Ramos (cell line): ENCODE measurements around the gene SPSB3.

Source experiments
- in situ Hi-C: fragments of 300-500 bp; cut with MboI; formaldehyde crosslinking; loops from one replicate; pipeline ENCODE4 v1.14.3; 2022; ENCODE audit warnings: low sequenced_read_pairs; ENCODE audit not compliant: unreplicated experiment

Gene SPSB3

DNA sequence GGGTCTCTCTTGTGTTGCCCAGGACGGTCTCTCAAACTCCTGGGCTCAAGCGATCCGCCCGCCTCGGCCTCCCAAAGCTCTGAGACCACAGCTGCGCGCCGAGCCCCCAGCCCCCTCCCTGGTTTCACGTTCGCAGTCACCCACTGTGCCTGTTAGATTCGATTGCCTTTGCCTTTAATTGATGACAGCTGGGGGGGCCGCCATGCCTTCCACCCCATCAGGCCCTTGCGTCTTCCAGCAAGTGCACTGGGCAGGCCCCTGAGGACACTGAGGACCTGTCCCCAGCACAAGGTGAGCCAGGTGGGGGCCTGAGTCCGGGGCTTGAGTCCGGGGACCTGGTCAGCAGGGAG is 7.9 kb upstream of the SPSB3 start:
- in situ Hi-C loops, result no loop called here

DNA sequence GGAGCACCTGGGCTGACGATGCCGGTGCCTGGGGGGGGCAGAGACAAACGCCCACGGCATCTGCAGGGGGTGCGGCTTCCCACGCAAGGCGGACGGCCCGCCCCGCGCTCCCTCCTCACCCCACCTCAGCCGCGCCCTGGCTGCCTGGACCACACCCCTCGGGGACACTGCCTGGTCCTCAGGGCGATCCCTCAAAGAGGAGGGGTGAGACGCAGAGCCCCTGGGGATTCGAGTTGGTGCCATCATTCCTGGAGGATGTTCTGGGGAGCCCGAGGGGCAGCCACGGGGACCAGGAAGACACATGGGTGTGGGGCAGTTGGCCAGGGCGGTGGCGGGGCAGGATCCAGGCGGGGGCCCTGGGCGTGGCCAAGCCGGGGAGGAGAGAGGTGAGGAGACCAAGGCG is 7.3 kb upstream of the SPSB3 start:
- in situ Hi-C loops, result no loop called here

DNA sequence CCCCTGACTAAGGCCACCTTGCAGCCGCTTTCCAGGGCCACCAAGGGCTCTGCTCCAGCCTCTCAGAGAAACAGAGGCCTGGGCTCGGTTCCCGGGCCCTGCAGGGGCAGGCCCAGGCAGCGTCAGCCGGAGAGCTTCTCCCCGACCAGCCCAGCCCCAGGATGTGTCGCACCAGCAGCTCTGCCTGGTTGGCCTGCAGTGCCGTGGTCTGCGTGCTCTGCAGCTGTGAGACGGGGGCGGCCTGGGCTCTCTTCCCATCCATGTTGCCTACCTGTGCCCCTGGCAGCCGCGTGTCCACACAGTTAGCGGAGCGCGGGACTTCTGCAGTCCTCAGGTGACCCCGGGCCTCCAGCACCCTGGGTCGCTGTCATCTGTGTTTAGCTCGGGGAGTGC is 6.3 kb upstream of the SPSB3 start:
- in situ Hi-C loops, result no loop called here

DNA sequence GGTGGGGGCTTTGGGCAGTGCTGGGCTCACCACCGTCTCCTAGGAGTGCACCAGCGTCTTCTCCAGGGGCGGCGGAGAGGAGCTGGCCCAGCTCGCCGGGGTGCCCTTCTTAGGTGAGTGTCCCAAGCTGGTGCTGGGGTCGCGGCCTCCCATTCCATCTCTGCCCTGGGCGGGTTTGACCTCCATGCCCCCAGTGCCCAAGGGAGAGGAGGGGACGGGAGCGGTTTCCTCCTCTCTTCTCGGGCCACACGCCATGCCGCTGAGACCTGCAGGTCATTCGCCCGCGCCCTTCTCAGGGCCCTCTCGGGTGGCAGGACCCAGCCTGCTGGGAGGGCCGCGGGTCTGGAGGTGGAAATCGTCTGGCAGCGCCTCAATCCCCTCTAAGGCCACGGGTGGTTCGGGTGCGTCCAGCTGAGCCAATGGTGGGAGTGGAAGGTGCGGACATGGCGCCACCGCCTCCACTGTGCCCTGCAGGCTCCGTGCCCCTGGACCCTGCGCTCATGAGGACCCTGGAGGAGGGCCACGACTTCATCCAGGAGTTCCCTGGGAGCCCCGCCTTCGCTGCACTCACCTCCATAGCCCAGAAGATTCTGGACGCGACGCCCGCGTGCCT is 5.8 kb upstream of the SPSB3 start:
- in situ Hi-C loops, result no loop called here

DNA sequence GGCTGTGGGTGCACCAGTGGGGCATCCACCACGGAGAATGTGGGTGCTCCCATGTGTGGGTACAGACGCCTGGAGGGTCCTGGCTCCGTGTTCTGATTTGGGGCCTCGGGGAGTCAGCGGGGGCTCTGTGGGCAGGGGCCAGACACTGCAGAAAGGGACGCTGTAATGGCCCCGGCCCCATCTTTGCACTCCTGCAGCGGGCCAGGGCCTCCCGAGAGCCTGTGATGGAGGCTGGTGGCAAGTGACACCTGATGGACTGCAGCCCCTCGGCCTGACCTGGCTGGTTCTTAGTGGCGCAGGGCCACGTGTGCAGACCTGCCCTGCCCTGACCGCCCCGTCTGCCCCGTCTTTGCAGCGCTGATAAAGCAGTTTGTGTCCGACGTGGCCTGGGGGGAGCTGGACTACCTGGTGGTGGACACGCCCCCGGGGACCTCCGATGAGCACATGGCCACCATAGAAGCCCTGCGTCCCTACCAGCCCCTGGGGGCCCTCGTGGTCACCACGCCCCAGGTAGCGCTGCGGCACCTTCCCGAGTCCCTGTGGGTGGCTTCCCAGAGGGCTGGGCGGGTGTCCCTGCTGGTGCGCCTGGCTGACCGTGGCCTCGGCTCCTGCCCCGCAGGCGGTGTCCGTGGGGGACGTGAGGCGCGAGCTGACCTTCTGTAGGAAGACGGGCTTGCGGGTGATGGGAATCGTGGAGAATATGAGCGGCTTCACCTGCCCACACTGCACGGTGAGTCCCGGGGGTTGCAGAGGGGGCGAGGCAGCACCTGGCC is 5.1 kb upstream of the SPSB3 start:
- in situ Hi-C loops, result no loop called here

DNA sequence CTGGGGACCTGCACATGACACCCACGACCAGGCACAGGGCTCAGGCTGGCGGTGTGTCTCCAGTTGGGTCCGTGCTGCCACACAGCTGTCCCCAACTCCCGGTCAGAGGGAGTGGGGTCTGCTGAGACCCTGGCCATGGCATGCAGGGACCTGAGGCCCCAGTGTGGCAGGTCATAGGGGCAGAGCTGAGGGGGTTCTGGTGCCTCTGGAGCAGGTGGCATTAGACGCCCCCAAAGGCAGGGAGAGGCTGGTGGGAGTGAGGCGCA is 4.6 kb upstream of the SPSB3 start:
- in situ Hi-C loops, result no loop called here

DNA sequence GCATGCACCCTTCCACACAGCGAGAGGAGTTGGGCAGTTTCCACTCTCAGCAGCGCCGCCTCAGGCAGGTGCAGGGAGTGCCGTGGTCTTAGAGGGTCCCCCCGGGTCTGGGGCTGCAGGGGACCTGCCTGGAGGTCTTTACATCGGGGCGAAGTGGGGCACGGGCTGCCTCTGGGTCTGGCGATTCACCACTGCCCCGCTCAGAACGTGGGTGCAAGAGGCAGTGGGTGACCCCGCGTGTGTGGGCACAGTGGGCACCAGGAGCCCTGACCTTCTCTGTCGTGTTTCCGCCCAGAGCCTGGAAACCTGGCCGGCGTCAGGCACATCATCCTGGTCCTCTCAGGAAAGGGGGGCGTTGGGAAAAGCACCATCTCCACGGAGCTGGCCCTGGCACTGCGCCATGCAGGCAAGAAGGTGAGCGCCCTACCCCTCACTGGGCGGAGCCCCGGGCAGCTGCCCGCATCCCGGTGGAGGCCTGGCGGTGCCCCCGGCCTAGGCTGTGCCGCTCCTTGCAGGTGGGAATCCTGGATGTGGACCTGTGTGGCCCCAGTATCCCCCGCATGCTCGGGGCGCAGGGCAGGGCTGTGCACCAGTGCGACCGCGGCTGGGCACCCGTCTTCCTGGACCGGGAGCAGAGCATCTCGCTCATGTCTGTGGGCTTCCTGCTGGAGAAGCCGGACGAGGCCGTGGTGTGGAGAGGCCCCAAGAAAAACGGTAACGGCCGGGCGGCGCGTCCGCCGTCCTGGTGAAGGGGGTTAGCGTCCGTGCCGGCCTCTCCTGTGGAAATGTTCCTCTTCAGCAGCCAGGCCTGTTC is 4.1 kb upstream of the SPSB3 start:
- in situ Hi-C loops, result no loop called here

DNA sequence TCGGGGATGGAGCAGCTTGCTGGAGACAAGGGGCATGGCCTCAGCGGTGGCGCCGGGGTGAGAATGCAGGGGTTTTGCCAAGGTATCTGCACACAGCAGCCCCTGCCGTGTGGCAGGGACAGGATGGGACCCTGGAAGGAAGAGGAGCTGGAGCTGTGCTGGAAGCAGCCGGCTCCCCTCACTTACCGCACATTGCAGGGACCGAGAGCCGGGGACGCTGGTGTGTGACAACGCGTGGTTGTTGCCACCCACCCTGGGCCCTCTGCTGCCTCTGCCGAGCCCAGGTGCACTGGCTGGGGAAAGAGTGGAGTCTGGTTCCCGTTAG is 3.4 kb upstream of the SPSB3 start:
- in situ Hi-C loops, result no loop called here

DNA sequence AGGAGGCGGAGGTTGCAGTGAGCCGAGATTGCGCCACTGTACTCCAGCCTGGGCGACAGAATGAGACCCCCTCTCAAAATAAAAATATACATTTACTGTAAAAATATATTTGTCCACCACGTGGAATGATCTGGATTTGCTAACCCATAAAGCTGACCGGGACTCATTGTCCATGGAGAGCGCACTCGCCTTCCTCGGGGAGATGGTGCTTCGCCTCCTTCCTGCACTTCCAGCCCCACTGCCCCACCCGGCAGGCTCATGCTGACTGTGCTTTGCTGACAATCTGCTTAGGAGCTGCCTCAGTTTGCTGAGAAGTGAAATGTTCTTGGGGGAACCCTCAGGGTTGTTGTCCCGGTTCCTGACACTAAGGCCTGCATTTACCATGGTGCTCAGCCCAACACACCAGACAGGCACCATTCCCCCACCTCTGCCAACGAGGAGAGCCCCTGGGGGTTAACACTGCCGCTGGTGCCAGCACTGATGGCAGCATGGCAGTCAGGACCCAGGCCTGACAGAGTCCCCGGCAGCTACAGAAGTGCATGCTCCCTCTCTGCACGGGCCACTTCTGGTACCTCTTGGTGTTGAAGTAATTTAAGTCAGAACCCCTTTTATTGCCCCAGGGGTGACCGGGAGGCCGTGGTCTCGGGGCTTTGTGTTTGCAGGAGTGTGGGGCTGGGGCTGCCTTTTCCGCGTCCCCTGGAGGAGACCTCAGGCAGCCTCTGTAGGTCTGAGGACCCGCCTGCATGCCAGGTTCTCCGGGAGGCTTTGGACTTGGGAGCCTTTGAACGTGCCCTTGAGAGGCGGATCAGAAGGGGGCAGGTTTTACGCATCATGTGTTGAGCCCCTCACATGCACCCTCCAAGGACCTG is 2.8 kb upstream of the SPSB3 start:
- in situ Hi-C loops, result no loop called here

DNA sequence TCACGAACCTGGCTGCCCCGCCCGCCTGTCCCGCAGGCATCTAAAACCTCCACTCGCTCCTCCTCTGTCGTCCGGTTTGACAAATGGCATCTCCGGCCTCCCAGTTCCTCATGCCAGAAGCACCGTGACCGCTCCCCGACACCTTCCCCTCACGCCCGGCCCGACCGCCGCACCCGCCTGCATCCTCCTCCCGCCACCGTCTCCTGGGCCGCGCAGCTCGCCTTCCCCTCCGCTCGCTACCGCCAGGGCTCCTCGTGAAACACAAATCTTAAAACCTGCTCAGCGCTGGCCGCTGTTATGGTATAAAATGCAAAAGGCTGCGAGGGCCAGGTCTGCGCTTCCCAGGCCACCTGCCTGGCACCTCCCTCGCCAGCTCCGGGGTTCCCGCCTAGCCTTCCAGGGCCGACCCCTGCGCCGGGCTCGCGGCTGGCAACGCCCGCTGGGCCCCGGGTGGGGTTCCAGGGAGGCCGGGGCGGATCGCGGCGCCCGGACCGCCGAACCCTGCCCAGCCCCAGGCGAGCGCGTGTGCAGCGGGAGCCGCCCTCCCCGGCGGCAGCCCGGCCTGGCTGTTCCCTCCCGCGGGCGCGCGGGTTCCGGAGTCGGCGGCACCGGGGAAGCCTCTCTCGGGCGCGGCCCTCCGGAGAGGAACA is 488 bp downstream of the SPSB3 start:
- in situ Hi-C loops, result no loop called here

DNA sequence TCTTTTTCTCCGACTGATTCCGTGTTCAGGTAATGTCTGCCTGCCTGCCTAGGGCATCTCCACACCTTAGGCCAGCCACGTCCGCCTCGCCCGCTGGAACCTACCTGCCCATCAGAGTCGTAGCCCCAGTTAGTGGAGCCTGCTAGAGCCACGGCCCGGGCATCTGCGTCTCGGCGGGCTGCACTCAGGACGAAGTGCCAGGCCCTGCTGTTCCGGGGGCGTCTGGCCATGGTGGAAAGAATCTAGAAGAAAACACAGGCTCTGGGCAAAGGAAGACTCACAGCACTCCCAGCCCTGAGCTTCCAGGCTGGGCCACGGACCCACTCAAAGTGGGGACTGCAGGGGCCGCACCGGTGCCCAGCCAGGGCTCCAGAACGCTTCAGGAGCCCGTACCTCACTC is 1.1 kb downstream of the SPSB3 start:
- in situ Hi-C loops, result no loop called here

DNA sequence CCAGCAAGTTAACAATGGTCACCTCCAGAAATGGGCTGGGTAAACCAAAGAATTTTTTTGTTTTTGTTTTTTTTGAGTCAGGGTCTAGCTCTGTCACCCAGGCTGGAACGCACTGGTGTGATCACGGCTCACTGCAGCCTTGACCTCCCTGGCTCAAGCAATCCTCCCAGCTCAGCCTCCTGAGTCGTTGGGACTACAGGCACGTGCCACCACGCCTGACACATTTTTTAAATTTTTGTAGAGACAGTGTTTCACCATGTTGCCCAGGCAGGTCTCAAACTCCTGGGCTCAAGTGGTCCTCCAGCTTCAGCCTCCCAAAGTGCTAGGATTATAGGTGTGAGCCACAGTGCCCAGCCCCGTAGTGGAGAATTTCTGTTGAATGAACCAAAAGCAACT is 1.7 kb downstream of the SPSB3 start:
- in situ Hi-C loops, result no loop called here

DNA sequence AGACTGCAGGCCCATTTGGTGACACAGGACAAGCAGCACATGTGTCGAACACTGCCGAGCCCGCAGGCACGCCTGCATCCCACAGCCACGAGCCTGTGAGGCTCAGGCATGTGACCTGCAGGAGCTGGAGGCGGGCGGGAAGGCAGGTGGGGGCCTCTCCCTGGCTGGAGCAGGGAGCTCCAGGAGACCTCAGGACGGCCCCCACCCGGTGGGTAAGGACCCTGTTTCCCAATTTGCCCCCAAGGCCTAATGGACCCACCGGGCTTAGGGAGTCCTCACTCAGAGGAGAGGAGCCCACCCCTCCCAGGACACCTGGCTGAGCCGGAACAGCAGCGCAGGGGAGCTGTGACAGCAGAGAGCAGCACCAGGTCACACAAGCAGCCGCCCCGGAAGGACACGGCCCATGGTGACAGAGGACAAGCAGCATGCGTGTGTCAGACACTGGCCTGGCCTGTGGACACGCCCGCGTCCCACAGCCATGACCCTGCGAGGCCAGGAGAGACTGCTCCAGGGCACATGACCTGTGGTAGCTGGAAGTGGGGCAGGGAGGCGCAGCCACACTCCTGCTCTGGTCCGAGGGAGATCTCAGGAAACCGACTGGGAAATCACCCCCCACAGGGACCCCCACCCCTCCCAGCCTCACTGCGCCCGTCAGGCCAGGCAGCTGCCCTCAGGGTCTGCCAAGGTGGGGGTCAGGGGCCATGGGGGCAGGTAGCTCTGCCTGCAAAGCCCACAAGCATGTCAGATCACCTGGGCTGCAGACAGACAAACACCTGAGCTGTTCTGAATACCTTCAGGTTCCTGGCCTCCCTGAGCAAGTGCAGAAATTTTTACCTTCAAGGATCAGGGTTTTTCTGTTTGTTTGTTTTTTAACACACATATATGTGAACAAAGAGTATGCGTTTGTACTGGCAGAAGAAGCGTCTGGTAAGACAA is 2.4 kb downstream of the SPSB3 start:
- in situ Hi-C loops, result no loop called here

DNA sequence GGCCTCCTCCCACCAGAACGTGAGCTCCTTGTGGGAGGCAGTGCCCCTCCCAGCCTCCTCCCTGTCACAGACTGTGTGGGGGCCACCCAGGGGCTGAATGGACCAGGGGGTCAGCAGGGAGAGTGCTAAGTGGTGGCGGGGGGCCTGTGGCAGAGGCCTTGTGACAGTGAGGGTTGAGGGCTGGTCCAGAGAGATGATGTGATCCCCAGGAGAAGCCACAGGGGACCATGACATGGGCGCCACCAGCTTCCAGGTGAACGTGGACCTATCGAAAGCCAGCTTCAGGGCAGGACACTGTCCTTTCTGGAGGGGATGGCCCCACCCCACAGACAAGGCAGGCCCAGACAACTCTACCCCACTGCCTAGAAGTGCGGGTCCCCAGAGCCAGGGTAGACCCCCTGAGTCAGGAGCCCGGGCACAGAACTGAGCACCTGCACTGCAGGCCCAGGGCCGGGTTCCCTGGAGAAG is 3.1 kb downstream of the SPSB3 start:
- in situ Hi-C loops, result no loop called here

DNA sequence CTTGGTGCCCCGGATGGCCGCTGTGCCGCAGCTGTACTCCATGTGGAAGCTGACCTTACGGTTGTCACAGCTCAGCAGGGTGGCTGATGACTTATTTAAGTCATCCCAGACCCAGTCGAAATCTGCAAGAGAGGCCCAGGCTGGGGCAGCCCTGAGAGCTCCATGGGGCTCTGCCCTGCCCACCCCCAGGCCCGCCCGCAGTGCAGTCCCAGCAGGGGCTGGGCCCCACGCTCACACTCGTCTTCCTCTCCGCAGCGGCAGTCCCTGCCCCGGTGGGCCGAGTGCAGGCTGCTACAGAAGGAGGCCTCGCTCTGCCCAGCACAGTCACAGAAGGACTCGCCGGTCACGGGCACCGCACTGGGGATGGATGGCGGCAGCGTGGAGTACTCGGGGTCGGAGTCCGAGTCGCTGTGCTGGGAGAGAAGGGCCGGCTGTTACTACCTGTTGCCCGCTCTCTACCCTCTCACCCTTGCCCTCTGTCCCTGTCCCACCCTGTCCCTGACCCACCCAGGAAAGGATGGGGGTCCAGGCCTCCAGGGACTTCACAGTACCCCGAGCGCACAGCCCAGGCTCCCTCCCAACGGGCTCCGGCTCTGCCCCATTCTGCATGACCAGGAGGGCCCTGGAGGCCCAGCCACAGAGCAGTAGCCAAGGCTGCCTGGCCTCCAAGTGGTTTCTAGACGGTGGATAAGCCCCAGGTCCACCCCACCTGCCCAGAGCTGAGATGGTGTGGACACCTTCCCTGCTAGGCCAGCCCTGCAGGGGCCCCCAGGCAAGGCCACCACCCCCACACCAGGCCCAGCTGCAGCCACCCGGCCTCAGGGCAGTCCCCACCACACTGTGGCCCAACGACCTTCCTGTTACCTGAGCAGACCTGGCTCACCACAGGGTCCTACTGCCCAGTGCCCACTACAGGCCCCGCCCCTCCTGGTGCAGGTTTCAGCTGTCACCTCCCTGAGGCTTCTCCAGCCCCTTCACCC is 3.9 kb downstream of the SPSB3 start:
- in situ Hi-C loops, result no loop called here

DNA sequence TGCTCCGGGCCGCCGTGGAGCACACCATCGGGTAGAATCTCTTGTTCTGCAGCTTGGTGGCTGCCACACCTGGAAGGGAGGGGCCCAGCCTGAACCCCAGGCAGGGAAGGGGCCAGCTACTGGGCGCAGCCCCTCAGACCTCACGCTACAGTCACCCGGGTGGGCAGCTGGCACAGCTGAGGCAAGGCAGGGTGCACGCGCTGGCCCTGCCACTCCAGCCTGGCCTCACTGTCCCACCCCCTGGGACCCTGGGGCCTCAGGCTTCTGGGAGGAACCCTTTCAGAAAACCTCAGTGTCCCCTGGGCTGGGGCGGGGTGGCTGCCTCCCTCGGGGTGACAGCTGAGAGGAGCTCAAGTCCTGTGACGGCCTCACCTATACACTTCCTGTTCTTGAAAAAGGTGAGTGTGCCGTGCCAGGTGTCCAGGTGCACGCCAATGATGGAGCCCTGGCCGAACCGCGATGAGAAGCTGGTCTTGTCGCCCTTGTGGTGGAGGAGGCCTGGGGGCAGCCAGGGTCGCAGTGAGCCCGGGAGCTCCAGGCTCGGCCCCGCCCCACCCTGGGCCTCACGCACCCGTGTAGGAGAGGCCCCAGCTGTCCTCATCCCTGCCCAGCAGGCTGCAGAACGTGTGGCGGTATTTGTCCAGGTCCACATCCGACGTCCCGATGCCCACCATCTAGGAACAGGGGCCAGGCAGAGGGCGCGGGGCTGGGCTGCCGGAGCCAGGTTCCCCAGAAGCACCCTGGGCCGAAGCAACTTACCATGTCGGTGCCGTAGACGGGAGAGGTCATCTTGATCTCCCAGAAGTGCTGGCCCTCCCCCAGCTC is 4.8 kb downstream of the SPSB3 start:
- in situ Hi-C loops, result no loop called here

DNA sequence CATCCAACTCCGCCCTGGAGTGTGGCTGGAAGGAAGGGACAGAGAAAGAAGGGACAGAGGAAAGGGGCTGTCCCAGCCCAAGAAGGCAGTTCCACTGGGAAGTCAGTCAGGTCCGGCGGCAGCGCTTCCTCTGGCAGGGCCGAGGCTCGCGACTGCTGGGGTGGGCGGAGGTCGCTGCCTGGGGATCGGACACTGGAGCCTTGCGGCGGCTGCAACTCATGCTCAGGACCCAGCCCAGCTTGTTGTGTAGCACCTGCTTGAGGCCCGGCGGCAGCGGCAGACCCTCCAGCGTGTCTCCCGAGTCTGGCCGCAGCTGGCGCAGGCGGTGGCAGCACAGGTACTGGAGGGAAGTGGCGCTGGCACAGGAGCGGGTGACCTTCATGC is 5.4 kb downstream of the SPSB3 start:
- in situ Hi-C loops, result no loop called here

DNA sequence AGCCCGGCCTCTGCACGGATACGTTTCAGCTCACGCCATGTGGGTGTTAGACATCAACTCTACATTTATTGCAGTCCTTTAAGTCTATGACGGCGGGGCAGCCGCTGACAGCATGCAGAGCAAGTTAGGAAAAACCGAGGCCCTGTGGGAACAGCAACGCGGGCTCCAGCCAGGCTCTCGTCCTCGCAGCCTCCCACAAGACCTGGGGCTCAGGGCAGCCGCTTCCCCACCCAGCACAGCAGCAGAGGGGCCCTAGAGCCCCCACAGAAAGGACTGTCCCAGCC is 5.8 kb downstream of the SPSB3 start:
- in situ Hi-C loops, result no loop called here
